Lower leg skin (tissue), 3 donors: ENCODE data around the gene ARL13B.

Experiments
- POLR2A ChIP-seq, 2 donors: fragments of 450-650 bp; IDR thresholded peaks; one replicate each; pipeline ENCODE4 v1.6.1; 2016 to 2017; ENCODE audit warnings: antibody characterized with exemption in 2 of 2, mild to moderate bottlenecking in 1 of 2, moderate library complexity in 1 of 2
- TF ChIP-seq, protein P1 (sequence below), 3 donors: fragments of 450-650 bp; IDR thresholded peaks; one replicate each; pipeline ENCODE4 v1.5.1; 2016; ENCODE audit warnings: antibody characterized with exemption in 3 of 3, mild to moderate bottlenecking in 3 of 3, moderate library complexity in 2 of 3

GRCh38 chr3:94081884-94082283 is 101.9 kb downstream of the ARL13B start:
- TF ChIP-seq, protein P1, sequence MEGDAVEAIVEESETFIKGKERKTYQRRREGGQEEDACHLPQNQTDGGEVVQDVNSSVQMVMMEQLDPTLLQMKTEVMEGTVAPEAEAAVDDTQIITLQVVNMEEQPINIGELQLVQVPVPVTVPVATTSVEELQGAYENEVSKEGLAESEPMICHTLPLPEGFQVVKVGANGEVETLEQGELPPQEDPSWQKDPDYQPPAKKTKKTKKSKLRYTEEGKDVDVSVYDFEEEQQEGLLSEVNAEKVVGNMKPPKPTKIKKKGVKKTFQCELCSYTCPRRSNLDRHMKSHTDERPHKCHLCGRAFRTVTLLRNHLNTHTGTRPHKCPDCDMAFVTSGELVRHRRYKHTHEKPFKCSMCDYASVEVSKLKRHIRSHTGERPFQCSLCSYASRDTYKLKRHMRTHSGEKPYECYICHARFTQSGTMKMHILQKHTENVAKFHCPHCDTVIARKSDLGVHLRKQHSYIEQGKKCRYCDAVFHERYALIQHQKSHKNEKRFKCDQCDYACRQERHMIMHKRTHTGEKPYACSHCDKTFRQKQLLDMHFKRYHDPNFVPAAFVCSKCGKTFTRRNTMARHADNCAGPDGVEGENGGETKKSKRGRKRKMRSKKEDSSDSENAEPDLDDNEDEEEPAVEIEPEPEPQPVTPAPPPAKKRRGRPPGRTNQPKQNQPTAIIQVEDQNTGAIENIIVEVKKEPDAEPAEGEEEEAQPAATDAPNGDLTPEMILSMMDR (IDR thresholded peaks at IDR 0.05), result no peak
- no peak for TF ChIP-seq POLR2A (IDR thresholded peaks at IDR 0.05)
